Activated CD4-positive, alpha-beta T cell treated with anti-CD3 and anti-CD28 coated beads, Interleukin-10, Interleukin-2, amounts not matched to agents 100 ng/mL and 50 ng/mL, durations not matched to agents 16 hours and 8 hours (primary cell): Measurements from ENCODE around the gene SDC1.
"Not testable (repeated sequence)": the region's sequence is repeated elsewhere in the genome, so short reads cannot be mapped to it uniquely, and the experiment has no call there.

ENCODE experiments used
- DNase-seq: peaks from one replicate; pipeline ENCODE4 v3.0.0-alpha.2; 2020

The SDC1 gene

DNA sequence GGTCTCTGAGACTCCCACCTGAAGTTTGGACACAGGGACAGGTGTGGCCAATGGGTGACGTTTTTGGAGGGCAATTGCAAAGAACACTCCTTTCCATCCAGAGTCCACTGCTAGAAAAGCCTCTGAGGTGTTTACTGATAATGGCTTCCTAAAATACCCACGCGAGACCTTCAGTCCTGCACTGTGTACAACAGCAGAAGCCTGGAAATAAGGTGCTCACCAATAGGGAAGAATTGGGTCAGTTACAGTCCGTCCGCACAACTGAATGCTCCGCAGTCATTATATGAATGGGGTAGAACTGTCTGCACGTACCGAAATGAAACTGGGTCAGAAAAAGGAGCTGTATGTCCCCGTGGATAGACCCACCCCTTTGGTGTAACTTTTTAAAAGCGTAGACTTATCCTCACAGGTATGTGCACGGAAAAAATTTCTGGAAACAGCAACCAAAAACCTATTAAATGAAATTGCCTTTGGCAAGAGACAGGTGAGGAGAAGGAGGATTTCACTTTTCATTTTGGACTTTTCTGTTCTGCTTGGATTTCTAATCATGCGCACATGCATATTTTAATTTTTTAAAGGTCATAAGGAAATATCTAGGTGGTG, 29.4 kb downstream of the SDC1 start:
- no peak for DNase-seq

DNA sequence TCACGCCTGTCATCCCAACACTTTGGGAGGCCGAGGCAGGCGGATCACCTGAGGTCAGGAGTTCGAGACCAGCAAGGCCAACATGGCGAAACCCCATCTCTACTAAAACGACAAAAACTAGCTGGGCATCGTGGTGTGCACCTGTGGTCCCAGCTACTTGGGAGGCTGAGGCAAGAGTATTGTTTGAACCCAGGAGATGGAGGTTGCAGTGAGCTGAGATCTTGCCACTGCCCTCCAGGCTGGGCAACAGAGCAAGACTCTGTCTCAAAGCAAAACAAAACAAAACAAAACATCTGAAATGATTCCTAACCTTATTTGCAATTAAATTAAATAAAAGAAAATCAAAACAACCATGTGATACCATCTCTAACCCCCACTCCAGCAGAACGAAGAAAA, 29.9 kb downstream of the SDC1 start:
- not testable (repeated sequence) for DNase-seq

DNA sequence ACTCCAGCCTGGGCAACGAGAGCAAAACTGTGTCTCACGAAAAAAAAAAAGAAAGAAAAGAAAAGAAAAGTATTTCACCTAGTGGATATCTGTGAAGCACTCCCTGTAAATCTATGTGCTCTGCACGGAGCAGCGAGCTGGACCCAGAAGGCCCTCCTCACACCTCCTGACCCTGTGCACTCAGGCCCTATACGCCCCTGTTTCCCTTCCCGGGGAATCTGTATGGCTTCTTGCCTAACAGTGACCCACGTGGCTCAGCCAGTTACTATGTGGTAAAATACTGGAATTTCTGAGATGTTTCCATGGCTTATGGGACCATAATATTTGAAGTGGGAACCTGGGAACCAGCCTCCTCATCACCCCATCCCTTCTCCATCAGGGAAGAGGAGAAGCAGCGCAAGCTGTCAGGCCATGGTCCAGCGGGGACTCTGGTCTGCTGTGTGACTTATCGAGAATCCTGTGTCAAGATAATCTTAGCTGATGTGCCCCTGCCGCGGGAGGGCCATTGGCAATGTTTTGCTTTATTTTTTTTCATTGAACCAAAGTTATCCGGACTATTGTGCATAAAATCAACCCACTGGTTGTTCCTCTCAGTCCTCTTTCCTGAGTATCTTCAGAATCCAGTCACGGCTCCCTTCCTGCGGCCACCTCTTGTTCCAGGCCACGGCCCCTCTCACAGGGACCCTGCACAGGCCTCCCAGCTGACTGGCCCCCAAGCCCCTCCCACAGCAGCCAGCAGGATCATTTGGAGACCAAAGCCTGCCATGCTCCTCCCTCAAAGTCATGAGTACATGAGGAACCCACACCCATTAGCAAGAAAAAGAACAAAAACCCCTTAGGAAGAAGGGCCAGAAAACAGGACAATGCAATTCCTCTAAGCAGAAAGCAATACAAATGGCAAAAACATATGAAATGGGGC, 30.6 kb downstream of the SDC1 start:
- DNase-seq: no peak

GRCh38 chr2:20193185-20193584, 31.7 kb downstream of the SDC1 start:
- DNase-seq: no peak

GRCh38 chr2:20192781-20193180, 32.1 kb downstream of the SDC1 start:
- no peak for DNase-seq

GRCh38 chr2:20191714-20192569, 33.0 kb downstream of the SDC1 start:
- no peak for DNase-seq

- DNase-seq: peak; percentile 11
Measured at GRCh38 chr2:20190876-20191713, 33.8 kb downstream of the SDC1 start.

GRCh38 chr2:20190170-20190569, 34.8 kb downstream of the SDC1 start:
- no peak for DNase-seq

GRCh38 chr2:20189299-20189931, 35.5 kb downstream of the SDC1 start:
- DNase-seq: no peak

DNA sequence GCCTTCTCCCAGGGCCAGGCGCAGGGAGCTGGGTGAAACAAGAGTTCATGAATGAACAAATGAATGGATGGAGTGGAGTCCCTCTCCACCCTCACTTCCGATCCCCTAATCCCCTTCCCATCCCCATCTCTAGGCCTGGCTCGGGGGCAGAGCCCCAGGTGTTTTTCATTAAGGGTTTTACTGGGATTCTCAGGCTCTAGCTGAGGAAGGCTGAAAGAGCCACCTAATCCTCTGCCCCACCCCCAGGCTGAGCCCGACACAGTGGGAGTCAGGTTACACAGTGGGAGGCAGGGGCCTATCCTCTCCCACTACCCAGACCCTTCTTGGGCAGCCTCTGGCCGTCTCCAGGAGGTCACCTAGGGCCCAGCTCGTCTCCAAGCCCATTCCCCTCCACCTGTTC, 36.1 kb downstream of the SDC1 start:
- no peak for DNase-seq

GRCh38 chr2:20188201-20188600, 36.7 kb downstream of the SDC1 start:
- DNase-seq: no peak

DNA sequence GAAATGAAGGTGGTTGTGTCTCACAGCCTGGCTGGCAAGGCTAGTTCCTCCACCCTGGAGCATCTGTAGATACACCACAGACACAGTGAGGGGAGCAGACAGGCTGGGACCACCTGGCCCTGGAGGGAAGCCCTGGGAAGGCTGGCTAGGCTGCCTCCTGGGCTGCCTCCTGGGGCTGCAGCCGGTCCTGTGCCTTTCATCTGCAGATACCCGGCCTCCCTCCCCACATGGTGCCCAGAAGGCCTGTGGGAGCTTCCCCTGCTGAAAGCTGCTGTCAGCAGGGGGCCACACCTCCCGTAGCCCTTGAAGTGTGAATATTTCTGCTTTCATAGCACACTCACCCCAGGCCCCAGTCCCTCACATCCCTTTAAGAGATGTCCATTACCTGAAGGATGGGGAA, 37.6 kb downstream of the SDC1 start:
- DNase-seq: no peak

- DNase-seq: no peak
Measured at GRCh38 chr2:20186855-20187187, 38.1 kb downstream of the SDC1 start.

GRCh38 chr2:20186078-20186854, 38.7 kb downstream of the SDC1 start:
- DNase-seq: no peak

DNA sequence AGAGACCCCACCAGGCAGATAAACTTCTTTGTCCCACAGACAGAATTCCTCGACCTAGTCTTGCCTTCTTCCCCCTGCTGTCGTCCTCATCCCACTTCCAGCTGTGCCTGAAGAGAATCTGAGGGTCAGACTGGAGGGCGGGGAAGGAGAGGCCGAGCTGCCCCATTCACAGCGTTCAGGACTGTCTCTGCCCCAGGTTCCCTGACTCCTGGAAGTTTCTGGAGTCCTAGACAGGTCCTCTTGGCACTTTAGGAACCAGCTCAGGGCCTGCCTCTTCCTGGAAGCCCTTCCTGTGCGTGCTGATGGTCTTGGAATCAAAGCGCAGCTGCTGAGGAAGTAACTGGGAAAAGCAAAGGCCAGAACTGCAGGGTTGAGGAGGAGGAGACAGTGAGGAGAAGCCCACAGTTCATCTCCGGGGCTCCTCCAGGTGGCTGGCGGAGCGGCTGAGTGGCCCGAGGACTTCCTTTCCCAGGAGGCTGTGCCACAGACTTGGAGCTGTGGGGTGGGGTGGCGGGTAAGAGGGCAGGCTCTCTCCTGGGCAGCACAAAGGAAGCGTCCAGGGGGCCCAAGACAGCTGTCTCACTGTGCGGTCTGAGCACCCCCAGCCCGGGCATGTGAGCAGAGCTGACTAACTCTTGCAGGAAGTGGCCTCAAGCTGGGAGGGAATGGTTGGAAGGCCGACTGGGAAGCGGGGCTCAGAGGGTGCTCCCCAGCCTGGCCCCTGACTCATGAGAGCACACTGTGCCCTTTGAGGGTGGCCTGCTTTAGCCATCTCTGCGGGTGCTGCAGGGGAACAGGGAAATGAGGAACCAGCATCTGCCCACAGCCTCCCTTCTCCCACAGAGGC, 39.5 kb downstream of the SDC1 start:
- no peak for DNase-seq

- no peak for DNase-seq
Measured at GRCh38 chr2:20184067-20184938, 40.6 kb downstream of the SDC1 start.

GRCh38 chr2:20183373-20183772, 41.6 kb downstream of the SDC1 start:
- no peak for DNase-seq

DNA sequence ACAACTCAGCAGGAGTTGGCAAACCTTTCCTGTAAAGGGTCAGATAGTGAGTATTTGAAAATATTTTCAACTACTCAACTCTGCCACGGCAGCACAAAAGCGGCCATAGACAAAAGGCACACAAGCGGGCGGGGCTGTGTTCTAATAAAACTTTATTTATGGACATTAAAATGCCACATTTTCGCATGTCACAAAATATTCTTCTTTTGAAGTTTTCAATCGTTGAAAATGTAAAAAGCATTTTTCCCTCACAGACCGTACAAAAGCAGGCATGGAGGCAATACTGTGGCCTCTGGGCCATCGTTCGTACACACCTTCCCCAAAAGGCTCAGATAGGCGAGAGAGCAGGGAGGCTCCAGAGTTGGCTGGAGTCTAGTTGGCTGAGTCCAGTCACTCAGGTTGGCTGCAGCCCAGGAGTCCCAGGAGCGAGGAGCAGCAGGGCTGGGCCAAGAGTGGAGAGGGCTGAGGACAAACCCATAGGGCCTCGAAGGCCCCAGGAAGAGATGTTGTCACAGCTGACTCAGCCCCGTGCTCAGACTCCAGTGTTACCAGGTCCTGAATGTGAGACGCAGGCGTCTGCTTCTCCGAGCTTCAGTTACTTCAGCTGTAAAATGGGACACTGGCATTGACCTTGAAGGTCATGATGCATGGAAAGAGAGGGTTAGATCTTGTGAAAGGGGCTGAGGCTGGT, 42.5 kb downstream of the SDC1 start:
- DNase-seq: no peak

DNA sequence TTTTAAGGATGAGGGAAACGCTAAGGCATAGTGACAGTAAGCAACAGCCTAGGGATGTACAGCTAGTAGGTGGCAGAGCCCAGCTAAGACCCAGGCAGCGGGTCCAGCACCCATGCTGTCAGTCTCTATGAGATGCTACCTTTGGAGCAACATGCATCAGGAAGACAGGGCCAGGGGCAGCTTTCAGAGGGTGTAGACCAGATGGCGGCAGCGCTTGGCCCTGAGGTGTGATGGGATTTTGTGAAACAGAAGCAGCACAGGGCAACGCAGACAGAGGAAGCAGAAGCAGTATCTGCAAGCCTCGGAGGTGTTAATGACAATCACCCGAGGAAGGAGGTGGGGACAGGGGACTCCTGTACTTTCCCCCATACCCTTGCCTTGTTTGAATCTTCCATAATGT, 43.2 kb downstream of the SDC1 start:
- no peak for DNase-seq
